ENCODE measurements around the gene AHI1.

Gene AHI1

DNA sequence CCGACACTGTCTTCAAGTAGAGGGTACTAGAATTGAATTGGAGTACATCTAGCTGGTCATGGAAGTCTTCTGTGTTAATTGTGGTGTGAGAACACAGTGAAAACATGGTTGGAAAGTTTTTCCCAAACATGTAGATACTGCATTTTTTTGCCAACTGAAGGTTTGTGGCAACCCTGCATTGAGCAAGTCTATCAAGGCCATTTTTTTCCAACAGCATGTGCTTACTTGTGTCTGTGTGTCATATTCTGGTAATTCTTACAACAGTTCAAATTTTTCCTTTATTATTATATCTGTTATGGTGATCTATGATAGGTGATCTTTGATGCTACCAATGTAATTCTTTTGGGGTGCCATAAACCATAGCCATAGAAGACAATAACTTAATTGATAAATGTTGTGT lies 169.4 kb downstream of the AHI1 start:
- Histone ChIP-seq H3K27ac (ENCODE audit: low read length) (no peak overlapping the region), H3K4me1 (ENCODE audit: low read length) (peaks cover 38% of the 10 kb centered on the region), H3K9me3 (ENCODE audit: insufficient read depth, low read length) (peaks cover 8% of the 10 kb centered on the region; the same call in 1 of the 2 replicates)

GRCh38 chr6:135325624-135326424 lies 171.7 kb downstream of the AHI1 start:
- Histone ChIP-seq H4K20me1 (ENCODE audit: insufficient read depth, low read length) (no peaks in the 10 kb centered on the region), H3K9me3 (ENCODE audit: insufficient read depth, low read length) (peaks cover 8% of the 10 kb centered on the region; the same call in 1 of the 2 replicates), H3K27ac (ENCODE audit: low read length) (no peak overlapping the region), H3K4me1 (ENCODE audit: low read length) (peaks cover 40% of the 10 kb centered on the region), H3K79me2 (ENCODE audit: low read length) (no peaks in the 10 kb centered on the region), H3K36me3 (replicated peaks; ENCODE audit: low read depth, low read length) (no peaks in the 10 kb centered on the region), H3K4me3 (ENCODE audit: low read length) (no peak overlapping the region), H3K27me3 (ENCODE audit: low read depth, low read length) (peaks cover 6% of the 10 kb centered on the region), H2AFZ (ENCODE audit: low read depth, low read length) (no peak overlapping the region), H3K9ac (ENCODE audit: low read length) (no peak overlapping the region), H3K4me2 (ENCODE audit: low read length) (no peak overlapping the region)
- TF ChIP-seq CTCF (IDR thresholded peaks at IDR 0.05; ENCODE audit: low read depth, low read length) (no peak), EZH2phosphoT487 (IDR thresholded peaks at IDR 0.05; ENCODE audit: low read depth) (no peak)

More for the DNA sequence above, 169.4 kb downstream of the AHI1 start:
- no peak overlapping the region for H3K4me2 ChIP-seq (ENCODE audit: low read length)
- no peaks in the 10 kb centered on the region for H3K79me2 ChIP-seq (ENCODE audit: low read length)
- TF ChIP-seq CTCF (IDR thresholded peaks at IDR 0.05; ENCODE audit: low read depth, low read length) = no peak
- TF ChIP-seq EZH2phosphoT487 (IDR thresholded peaks at IDR 0.05; ENCODE audit: low read depth) = no peak
- no peak overlapping the region for H2AFZ ChIP-seq (ENCODE audit: low read depth, low read length)
- peaks cover 4% of the 10 kb centered on the region for H3K36me3 ChIP-seq (replicated peaks; ENCODE audit: low read depth, low read length)
- no peaks in the 10 kb centered on the region for H4K20me1 ChIP-seq (ENCODE audit: insufficient read depth, low read length)
- H3K9ac ChIP-seq (ENCODE audit: low read length) = no peak overlapping the region
- no peak overlapping the region for H3K4me3 ChIP-seq (ENCODE audit: low read length)
- peaks cover 6% of the 10 kb centered on the region for H3K27me3 ChIP-seq (ENCODE audit: low read depth, low read length)

DNA sequence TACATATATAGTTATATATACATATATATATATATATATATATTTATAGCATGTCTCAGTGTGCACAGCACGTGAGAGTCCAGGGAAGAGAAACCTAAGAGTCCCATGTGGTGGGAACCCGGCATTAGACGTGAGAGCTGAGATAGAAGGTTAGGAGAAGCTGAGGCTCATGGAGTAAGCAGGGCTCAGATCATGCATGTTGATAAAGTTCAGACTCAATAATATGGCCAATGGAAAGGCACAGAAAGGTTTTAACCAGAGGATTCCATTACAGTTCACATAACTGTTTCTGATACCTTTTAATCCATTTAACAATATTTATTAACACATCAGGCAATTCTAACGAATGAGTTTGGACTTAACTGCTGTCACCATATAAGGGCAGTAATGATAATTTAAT lies 173.0 kb downstream of the AHI1 start:
- Histone ChIP-seq H3K4me1 (ENCODE audit: low read length) (peaks cover 27% of the 10 kb centered on the region), H3K9me3 (ENCODE audit: insufficient read depth, low read length) (peaks cover 6% of the 10 kb centered on the region; the same call in 1 of the 2 replicates), H2AFZ (ENCODE audit: low read depth, low read length) (no peak overlapping the region), H3K4me3 (ENCODE audit: low read length) (no peak overlapping the region), H4K20me1 (ENCODE audit: insufficient read depth, low read length) (no peaks in the 10 kb centered on the region), H3K4me2 (ENCODE audit: low read length) (no peak overlapping the region), H3K79me2 (ENCODE audit: low read length) (no peaks in the 10 kb centered on the region), H3K36me3 (replicated peaks; ENCODE audit: low read depth, low read length) (no peaks in the 10 kb centered on the region), H3K27ac (ENCODE audit: low read length) (no peak overlapping the region), H3K9ac (ENCODE audit: low read length) (no peak overlapping the region), H3K27me3 (ENCODE audit: low read depth, low read length) (peaks cover 3% of the 10 kb centered on the region)
- no peak for TF ChIP-seq EZH2phosphoT487 (IDR thresholded peaks at IDR 0.05; ENCODE audit: low read depth)
- TF ChIP-seq CTCF (IDR thresholded peaks at IDR 0.05; ENCODE audit: low read depth, low read length) = no peak

DNA sequence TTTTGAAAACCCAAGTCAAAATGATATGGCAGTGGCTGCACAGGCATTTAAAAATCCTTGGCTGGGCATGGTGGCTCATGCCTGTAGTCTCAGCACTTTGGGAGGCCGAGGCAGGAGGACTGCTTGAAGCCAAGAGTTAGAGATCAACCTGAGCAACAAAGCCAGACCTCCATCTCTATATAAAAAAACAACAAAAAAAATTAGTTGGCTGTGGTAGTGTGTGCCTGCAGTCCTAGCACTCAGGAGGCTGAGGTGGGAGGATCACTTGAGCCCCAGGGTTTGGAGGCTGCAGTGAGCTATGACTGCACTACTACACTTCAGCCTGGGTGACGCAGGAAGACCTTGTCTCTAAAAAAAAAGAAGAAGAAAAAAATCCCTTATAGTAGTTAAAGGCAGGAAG lies 173.6 kb downstream of the AHI1 start:
- H3K9ac ChIP-seq (ENCODE audit: low read length) = 0 out of 2 replicates have a peak overlapping the region, but pooled peaks have one; percentile 4

More for the DNA sequence above, 173.6 kb downstream of the AHI1 start:
- Histone ChIP-seq H3K79me2 (ENCODE audit: low read length) (no peaks in the 10 kb centered on the region), H3K27ac (ENCODE audit: low read length) (0 out of 2 replicates have a peak overlapping the region, but pooled peaks have one; percentile 76), H3K27me3 (ENCODE audit: low read depth, low read length) (no peaks in the 10 kb centered on the region), H3K9me3 (ENCODE audit: insufficient read depth, low read length) (peaks cover 2% of the 10 kb centered on the region; the same call in 1 of the 2 replicates), H3K4me2 (ENCODE audit: low read length) (peak overlapping the region; percentile 90), H4K20me1 (ENCODE audit: insufficient read depth, low read length) (no peaks in the 10 kb centered on the region), H3K4me3 (ENCODE audit: low read length) (no peak overlapping the region), H3K36me3 (replicated peaks; ENCODE audit: low read depth, low read length) (no peaks in the 10 kb centered on the region), H3K4me1 (ENCODE audit: low read length) (peaks cover 25% of the 10 kb centered on the region), H2AFZ (ENCODE audit: low read depth, low read length) (no peak overlapping the region)
- no peak for TF ChIP-seq EZH2phosphoT487 (IDR thresholded peaks at IDR 0.05; ENCODE audit: low read depth)
- TF ChIP-seq CTCF (IDR thresholded peaks at IDR 0.05; ENCODE audit: low read depth, low read length) = no peak

Measured in OCI-LY3 (cell line).